MV-4-11 (cell line): Measurements from ENCODE around the gene PAPOLG.
A peak's percentile ranks its signal among the peaks of the same experiment; 100 is the strongest.

Experiments used
- DNase-seq: peaks from one replicate; lab custom pipeline; 2025; lab: John Stamatoyannopoulos, UW

PAPOLG gene

GRCh38 chr2:60756097-60757087 lies at the start of gene PAPOLG:
Gene PAPOLG, plus strand, starts transcription at chr2:60756268. Its CDS starts 211 bp downstream, at chr2:60756479.
- peak; percentile 89 for DNase-seq

GRCh38 chr2:60707750-60708371 lies 48.2 kb upstream of the PAPOLG start:
- peak; percentile 51 for DNase-seq

GRCh38 chr2:60708630-60709320 lies 47.3 kb upstream of the PAPOLG start:
- DNase-seq, result no peak

DNA sequence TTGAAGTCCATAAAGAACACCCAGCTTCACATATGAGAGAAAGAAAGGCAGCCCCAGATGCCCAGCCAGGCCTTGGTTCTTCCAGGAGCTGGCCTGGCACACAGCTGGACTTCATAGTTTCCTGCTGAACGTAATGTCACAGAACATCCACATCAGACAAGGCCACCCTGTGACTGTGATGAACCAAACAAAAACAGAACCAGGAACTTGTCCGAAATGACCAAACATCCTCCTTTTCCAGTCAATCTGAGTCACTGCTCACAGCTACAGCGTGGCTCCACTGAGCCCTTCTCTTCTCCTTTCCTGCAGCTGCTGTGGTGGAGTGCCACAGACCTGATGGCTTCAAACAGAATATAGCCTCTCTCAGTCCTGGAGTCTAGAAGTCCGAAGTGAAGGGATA lies 45.4 kb upstream of the PAPOLG start:
- peak; percentile 88 for DNase-seq

- DNase-seq, result peak; percentile 4
Measured at GRCh38 chr2:60715561-60715960, 40.5 kb upstream of the PAPOLG start.

GRCh38 chr2:60717691-60718090 lies 38.4 kb upstream of the PAPOLG start:
- DNase-seq, result peak; percentile 85

DNA sequence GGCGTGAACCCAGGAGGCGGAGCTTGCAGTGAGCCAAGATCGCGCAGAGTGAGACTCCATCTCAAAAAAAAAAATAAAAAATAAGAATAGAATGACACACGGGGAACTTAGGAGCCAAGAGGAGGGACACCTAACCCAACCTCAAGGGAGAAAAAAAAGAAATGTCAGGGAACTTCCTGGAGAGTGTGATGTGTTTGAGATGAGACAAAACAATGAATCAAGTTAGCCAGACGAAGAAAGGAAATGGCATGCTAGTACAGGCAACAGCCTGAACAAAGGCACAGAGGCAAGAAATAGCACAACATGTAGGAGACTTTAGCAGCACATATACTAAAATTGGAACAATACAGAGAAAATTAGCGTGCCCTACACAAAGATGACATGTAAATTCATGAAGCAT lies 36.7 kb upstream of the PAPOLG start:
- no peak for DNase-seq

DNA sequence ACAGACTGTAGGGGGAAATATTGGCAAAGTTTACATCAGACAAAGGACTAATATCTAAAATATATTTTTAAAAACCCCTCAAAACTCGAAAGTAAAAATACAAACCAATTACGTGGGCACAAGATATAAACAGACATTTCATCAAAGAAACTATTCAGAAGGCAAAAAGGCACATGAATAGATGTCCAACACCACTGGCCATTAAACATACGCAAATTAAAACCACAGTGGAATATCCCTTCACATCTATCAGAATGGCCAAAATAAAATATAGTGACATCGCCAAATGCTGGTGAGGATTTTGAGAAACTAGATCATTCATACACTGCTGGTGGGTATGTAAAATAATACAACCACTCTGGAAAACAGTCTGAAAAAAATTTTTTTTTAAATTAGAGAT lies 30.6 kb upstream of the PAPOLG start:
- no peak for DNase-seq

- DNase-seq, result no peak
Measured at GRCh38 chr2:60728855-60729254, 27.2 kb upstream of the PAPOLG start.

- DNase-seq, result no peak
Measured at GRCh38 chr2:60735496-60736250, 20.4 kb upstream of the PAPOLG start.

- no peak for DNase-seq
Measured at GRCh38 chr2:60738679-60739078, 17.4 kb upstream of the PAPOLG start.

DNA sequence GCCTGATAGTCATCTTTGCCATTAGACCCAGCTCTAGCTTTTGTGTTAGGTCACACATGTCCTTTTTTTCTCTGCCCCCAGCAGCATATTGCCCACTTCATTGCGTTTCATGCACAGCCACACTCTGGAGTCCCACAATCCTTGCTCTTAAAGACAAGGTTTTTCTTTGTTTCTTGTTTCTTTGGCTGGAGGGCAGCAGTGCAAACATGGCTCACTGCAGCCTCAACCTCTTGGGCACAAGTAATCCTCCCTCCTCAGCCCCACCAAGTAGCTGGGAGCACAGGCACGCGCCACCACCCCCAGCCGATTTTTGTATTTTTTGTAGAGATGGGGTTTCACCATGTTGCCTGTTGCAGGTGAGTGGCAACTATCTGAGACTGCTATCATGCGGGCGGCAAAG lies 16.9 kb upstream of the PAPOLG start:
- DNase-seq, result no peak

DNA sequence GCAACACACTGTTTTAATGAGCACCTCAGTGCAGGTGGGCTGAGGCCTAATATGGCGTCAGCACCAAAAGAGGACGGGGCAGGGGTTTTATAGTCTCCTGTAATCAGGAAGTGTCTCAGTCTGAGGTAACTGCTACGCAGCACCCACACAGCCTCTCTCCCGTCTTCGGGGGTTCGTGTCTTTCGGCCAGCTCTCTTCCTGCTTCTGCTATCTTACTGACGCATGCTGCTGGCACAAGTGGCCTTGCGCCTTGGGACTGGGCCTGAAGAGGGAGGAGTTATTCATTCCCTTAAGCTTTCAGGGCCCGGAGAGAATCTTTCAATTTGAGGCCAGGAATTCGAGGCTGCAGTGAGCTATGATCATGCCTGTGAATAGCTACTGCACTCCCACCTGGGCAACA lies 14.5 kb upstream of the PAPOLG start:
- no peak for DNase-seq

DNA sequence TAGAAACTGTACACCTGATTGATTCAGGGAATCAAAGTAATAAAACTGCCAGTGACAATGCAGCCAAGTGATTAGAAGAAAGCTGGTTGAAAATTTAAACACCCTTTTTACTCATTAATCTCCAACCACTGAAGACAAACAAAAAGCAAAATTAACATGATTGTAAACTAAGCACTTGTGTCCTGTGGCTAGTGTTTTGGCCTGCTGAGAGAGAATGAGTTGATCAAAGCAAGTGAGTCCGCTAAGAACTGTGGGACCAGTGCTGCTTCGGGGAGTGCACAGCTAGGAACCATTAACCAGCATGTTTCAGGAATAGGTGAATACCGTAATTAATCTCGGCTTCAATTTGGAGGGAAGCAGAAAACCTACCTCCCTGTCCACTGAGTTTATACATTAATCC lies 13.6 kb upstream of the PAPOLG start:
- DNase-seq, result no peak

DNA sequence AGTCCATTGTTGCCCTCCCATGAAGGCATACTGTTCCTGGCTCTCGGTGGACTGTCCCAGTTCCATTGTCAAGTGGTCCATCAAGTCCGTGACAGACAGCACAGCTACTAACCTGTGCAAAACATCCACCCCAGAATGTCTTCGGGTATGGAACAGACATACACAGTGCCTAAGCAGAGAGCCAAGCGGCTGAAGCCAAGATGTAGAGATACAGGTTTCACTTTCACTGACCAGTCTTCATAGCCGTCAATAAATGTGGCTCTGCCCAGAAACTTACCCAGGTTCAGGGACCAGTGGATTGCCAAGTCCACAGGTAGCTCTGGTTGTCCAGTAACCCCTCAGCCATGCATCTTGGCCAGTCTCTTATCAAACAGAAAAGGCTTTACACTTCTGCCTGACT lies 10.7 kb upstream of the PAPOLG start:
- no peak for DNase-seq

DNA sequence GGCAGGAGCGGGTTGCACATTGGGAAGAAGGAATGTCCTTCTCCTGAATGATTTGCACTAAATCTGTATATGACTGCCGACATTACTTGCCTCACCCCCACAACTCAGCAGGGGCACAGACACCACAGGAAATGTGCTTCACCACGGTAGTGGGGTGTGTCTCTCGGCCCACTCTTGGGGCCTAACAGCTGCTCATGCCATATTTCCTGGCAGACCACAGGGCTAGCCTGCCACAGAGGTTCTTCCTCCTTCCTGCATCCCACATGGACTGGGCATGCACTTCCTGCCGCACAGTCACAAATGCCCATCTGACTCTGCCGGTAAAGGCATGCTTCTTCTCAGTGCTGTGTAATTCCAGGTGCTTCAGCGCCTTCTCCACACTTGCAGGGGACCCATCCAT lies 10.3 kb upstream of the PAPOLG start:
- peak; percentile 67 for DNase-seq

DNA sequence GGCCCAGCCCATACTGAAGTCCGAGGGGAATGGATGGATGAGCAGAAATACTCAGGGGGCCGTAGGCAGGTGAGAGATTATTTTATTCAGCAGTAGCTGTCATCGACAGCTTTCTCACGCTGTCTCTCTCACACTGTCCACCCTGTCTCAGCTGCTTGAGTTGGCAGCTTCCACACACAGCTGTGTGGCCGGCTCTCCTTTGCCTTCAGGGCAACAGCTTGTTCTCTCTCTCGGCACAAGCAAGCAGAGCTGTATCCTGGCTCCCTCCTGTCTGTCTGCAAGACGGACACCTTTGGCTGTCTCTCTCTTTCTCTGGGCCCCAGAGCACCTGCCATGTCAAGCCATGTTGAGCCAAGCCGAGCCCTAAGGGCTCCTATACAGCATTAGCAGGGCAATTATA lies 9.8 kb upstream of the PAPOLG start:
- no peak for DNase-seq

DNA sequence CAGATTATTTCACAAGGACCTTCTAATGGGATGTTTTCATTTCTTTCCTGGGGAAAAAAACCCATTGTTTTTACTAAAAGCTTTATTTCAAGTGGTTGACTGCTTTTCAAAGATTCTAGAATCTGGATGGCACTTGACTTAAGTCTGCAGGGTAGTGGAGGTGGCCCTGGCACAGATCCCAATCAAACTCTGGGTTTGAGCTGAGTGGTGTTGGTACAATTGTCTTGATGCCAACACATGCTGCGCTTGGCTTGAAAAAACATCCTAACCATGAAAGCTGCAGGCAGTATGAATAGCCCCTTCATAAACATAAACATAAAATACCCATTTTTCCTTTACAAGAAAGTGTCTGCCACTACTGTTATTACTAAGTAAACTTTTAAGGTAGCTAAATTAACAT lies 3.6 kb downstream of the PAPOLG start:
- no peak for DNase-seq

- DNase-seq, result peak; percentile 4
Measured at GRCh38 chr2:60764736-60765534, 8.9 kb downstream of the PAPOLG start.

GRCh38 chr2:60766283-60766682 lies 10.2 kb downstream of the PAPOLG start:
- DNase-seq, result no peak

DNA sequence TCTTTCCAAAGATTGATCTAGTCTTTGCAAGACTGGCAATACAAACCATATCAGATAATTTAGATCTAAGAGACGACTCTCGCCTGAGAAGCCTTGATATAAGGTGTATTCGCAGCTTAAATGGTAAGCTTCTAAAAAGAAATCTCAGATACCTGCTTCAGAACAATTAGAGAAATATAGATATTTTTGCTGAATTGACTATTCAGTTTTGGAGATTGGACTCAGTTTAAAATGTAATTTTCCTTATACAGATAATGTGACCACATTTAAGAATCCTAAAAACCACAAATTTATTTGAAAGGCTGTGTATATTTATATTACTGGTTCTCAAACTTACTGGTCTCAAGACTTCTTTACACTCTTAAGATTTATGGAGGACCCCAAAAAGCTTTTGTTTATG lies 15.4 kb downstream of the PAPOLG start:
- DNase-seq, result no peak
